Measurements from ENCODE around the gene LECT2.

LECT2 gene

GRCh38 chr5:135990528-135991255 lies 35.9 kb upstream of the LECT2 start:
- Mint-ChIP-seq H3K9me3 (no peaks in the 10 kb centered on the region), H3K36me3 (no peaks in the 10 kb centered on the region), H3K4me1 (no peaks in the 10 kb centered on the region), H3K27ac (no peak overlapping the region), H3K4me3 (no peak overlapping the region), H3K27me3 (peaks cover 8% of the 10 kb centered on the region)
- DNase-seq (ENCODE audit: low spot score in 2 of 2) (no peak), ATAC-seq (ENCODE audit: low read depth) (no peak)

GRCh38 chr5:135989686-135990085 lies 34.9 kb upstream of the LECT2 start:
- Mint-ChIP-seq H3K4me1 (no peaks in the 10 kb centered on the region), H3K27me3 (peaks cover 4% of the 10 kb centered on the region), H3K9me3 (no peaks in the 10 kb centered on the region), H3K4me3 (no peak overlapping the region), H3K36me3 (no peaks in the 10 kb centered on the region), H3K27ac (no peak overlapping the region)
- no peak for ATAC-seq (ENCODE audit: low read depth)
- DNase-seq (ENCODE audit: low spot score in 2 of 2): no peak

GRCh38 chr5:135988546-135988945 lies 33.8 kb upstream of the LECT2 start:
- H3K4me1 Mint-ChIP-seq: no peaks in the 10 kb centered on the region
- no peaks in the 10 kb centered on the region for H3K36me3 Mint-ChIP-seq
- peaks cover 3% of the 10 kb centered on the region for H3K27me3 Mint-ChIP-seq
- no peak overlapping the region for H3K4me3 Mint-ChIP-seq
- H3K27ac Mint-ChIP-seq: no peak overlapping the region
- DNase-seq (ENCODE audit: low spot score in 2 of 2): no peak
- ATAC-seq (ENCODE audit: low read depth): no peak
- no peaks in the 10 kb centered on the region for H3K9me3 Mint-ChIP-seq

GRCh38 chr5:135986891-135987401 lies 32.2 kb upstream of the LECT2 start:
- H3K36me3 Mint-ChIP-seq: no peaks in the 10 kb centered on the region
- H3K27me3 Mint-ChIP-seq: peaks cover 3% of the 10 kb centered on the region
- H3K9me3 Mint-ChIP-seq: no peaks in the 10 kb centered on the region
- H3K27ac Mint-ChIP-seq: no peak overlapping the region
- no peaks in the 10 kb centered on the region for H3K4me1 Mint-ChIP-seq
- no peak for ATAC-seq (ENCODE audit: low read depth)
- no peak for DNase-seq (ENCODE audit: low spot score in 2 of 2)
- H3K4me3 Mint-ChIP-seq: no peak overlapping the region

- Mint-ChIP-seq H3K36me3 (no peaks in the 10 kb centered on the region), H3K27ac (no peak overlapping the region), H3K9me3 (no peaks in the 10 kb centered on the region), H3K4me1 (no peaks in the 10 kb centered on the region), H3K27me3 (peaks cover 3% of the 10 kb centered on the region), H3K4me3 (no peak overlapping the region)
- DNase-seq (ENCODE audit: low spot score in 2 of 2) (no peak), ATAC-seq (ENCODE audit: low read depth) (no peak)
Observed at GRCh38 chr5:135986401-135986800, 31.6 kb upstream of the LECT2 start.

- ATAC-seq (ENCODE audit: low read depth) (no peak), DNase-seq (ENCODE audit: low spot score in 2 of 2) (no peak)
- Mint-ChIP-seq H3K9me3 (no peaks in the 10 kb centered on the region), H3K4me1 (no peaks in the 10 kb centered on the region), H3K27me3 (peaks cover 3% of the 10 kb centered on the region), H3K27ac (no peak overlapping the region), H3K36me3 (no peaks in the 10 kb centered on the region), H3K4me3 (no peak overlapping the region)
Observed at GRCh38 chr5:135985951-135986350, 31.2 kb upstream of the LECT2 start.

GRCh38 chr5:135980620-135981019 lies 25.8 kb upstream of the LECT2 start:
- Mint-ChIP-seq H3K4me1 (no peaks in the 10 kb centered on the region), H3K27me3 (peaks cover 15% of the 10 kb centered on the region), H3K27ac (no peak overlapping the region)

GRCh38 chr5:135979510-135979909 lies 24.7 kb upstream of the LECT2 start:
- no peaks in the 10 kb centered on the region for H3K4me1 Mint-ChIP-seq
- H3K36me3 Mint-ChIP-seq: no peaks in the 10 kb centered on the region
- H3K4me3 Mint-ChIP-seq: no peak overlapping the region
- no peak overlapping the region for H3K27ac Mint-ChIP-seq
- H3K27me3 Mint-ChIP-seq: peaks cover 21% of the 10 kb centered on the region
- H3K9me3 Mint-ChIP-seq: no peaks in the 10 kb centered on the region
- ATAC-seq (ENCODE audit: low read depth) (no peak), DNase-seq (ENCODE audit: low spot score in 2 of 2) (no peak)

More at GRCh38 chr5:135980620-135981019, 25.8 kb upstream of the LECT2 start:
- no peak for ATAC-seq (ENCODE audit: low read depth)
- no peak overlapping the region for H3K4me3 Mint-ChIP-seq
- no peaks in the 10 kb centered on the region for H3K36me3 Mint-ChIP-seq
- no peak for DNase-seq (ENCODE audit: low spot score in 2 of 2)
- H3K9me3 Mint-ChIP-seq: no peaks in the 10 kb centered on the region

- Mint-ChIP-seq H3K4me3 (no peak overlapping the region), H3K27me3 (peaks cover 22% of the 10 kb centered on the region), H3K9me3 (no peaks in the 10 kb centered on the region), H3K27ac (no peak overlapping the region), H3K36me3 (no peaks in the 10 kb centered on the region), H3K4me1 (no peaks in the 10 kb centered on the region)
- DNase-seq (ENCODE audit: low spot score in 2 of 2): no peak
- ATAC-seq (ENCODE audit: low read depth): no peak
Observed at GRCh38 chr5:135978993-135979392, 24.2 kb upstream of the LECT2 start.

GRCh38 chr5:135978212-135978631 lies 23.4 kb upstream of the LECT2 start:
- no peaks in the 10 kb centered on the region for H3K4me1 Mint-ChIP-seq
- no peak for DNase-seq (ENCODE audit: low spot score in 2 of 2)
- no peak for ATAC-seq (ENCODE audit: low read depth)
- no peak overlapping the region for H3K4me3 Mint-ChIP-seq
- no peaks in the 10 kb centered on the region for H3K9me3 Mint-ChIP-seq
- H3K27me3 Mint-ChIP-seq: peaks cover 27% of the 10 kb centered on the region
- H3K36me3 Mint-ChIP-seq: no peaks in the 10 kb centered on the region
- no peak overlapping the region for H3K27ac Mint-ChIP-seq

GRCh38 chr5:135977375-135977928 lies 22.7 kb upstream of the LECT2 start:
- H3K27ac Mint-ChIP-seq: no peak overlapping the region
- no peaks in the 10 kb centered on the region for H3K4me1 Mint-ChIP-seq
- no peak overlapping the region for H3K4me3 Mint-ChIP-seq
- H3K27me3 Mint-ChIP-seq: peaks cover 27% of the 10 kb centered on the region
- H3K9me3 Mint-ChIP-seq: no peaks in the 10 kb centered on the region
- DNase-seq (ENCODE audit: low spot score in 2 of 2) (peak in 1 of 2 donors; percentile 11), ATAC-seq (ENCODE audit: low read depth) (peak; percentile 59)
- H3K36me3 Mint-ChIP-seq: no peaks in the 10 kb centered on the region

- ATAC-seq (ENCODE audit: low read depth): no peak
- Mint-ChIP-seq H3K4me1 (no peaks in the 10 kb centered on the region), H3K27me3 (peaks cover 29% of the 10 kb centered on the region), H3K36me3 (no peaks in the 10 kb centered on the region), H3K9me3 (no peaks in the 10 kb centered on the region), H3K4me3 (no peak overlapping the region), H3K27ac (no peak overlapping the region)
- DNase-seq (ENCODE audit: low spot score in 2 of 2): no peak
Observed at GRCh38 chr5:135976216-135976615, 21.4 kb upstream of the LECT2 start.

GRCh38 chr5:135975122-135975521 lies 20.3 kb upstream of the LECT2 start:
- Mint-ChIP-seq H3K36me3 (no peaks in the 10 kb centered on the region), H3K4me3 (no peak overlapping the region), H3K9me3 (peaks cover 5% of the 10 kb centered on the region), H3K4me1 (no peaks in the 10 kb centered on the region), H3K27me3 (peaks cover 29% of the 10 kb centered on the region), H3K27ac (no peak overlapping the region)
- ATAC-seq (ENCODE audit: low read depth): no peak
- no peak for DNase-seq (ENCODE audit: low spot score in 2 of 2)

- Mint-ChIP-seq H3K4me3 (no peak overlapping the region), H3K27me3 (peaks cover 29% of the 10 kb centered on the region), H3K36me3 (no peaks in the 10 kb centered on the region), H3K27ac (no peak overlapping the region), H3K9me3 (peaks cover 6% of the 10 kb centered on the region), H3K4me1 (no peaks in the 10 kb centered on the region)
- ATAC-seq (ENCODE audit: low read depth) (no peak), DNase-seq (ENCODE audit: low spot score in 2 of 2) (no peak)
Observed at GRCh38 chr5:135974021-135974600, 19.3 kb upstream of the LECT2 start.
